ENCODE results near the gene DBNL.

DNA sequence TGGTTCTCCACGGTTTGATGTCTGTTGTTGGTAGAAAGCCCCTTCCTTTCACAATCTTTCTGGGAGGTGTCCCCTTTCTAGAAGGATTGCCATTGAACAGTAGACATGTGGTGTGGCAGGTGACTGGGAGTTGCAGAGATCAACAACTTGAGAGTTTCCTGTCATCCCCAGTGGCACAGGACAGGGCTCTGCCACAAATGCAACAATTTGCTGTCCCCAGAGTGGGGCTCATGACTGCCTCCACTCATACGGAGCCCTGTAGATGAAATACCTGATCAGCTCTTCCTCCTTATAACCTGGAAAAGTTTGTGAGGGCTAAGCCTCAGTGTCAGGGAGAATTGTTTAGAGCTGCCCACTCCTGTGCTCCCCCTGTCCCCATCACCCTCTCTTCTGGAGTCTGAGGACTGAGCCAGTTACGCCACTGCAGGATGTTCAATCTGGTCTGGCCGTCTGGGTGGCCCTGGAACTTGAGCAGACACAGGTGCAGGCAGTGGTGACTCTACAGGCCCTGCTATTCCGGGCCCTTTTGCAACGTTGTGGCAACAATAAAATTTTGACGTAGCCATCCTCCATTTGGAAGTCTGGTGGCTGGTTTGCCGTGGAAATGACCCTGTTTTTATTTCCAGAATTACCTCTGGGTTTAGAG is 6.5 kb downstream of the DBNL start:
- TF ChIP-seq POLR2AphosphoS5 (IDR thresholded peaks at IDR 0.05; ENCODE audit: low read depth, low read length) (no peak), TCF7L2 (IDR thresholded peaks at IDR 0.05; ENCODE audit: low read depth, low read length) (no peak)
- TF ChIP-seq, protein P1, sequence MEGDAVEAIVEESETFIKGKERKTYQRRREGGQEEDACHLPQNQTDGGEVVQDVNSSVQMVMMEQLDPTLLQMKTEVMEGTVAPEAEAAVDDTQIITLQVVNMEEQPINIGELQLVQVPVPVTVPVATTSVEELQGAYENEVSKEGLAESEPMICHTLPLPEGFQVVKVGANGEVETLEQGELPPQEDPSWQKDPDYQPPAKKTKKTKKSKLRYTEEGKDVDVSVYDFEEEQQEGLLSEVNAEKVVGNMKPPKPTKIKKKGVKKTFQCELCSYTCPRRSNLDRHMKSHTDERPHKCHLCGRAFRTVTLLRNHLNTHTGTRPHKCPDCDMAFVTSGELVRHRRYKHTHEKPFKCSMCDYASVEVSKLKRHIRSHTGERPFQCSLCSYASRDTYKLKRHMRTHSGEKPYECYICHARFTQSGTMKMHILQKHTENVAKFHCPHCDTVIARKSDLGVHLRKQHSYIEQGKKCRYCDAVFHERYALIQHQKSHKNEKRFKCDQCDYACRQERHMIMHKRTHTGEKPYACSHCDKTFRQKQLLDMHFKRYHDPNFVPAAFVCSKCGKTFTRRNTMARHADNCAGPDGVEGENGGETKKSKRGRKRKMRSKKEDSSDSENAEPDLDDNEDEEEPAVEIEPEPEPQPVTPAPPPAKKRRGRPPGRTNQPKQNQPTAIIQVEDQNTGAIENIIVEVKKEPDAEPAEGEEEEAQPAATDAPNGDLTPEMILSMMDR (IDR thresholded peaks at IDR 0.05) = no peak
- TF ChIP-seq, protein P2, sequence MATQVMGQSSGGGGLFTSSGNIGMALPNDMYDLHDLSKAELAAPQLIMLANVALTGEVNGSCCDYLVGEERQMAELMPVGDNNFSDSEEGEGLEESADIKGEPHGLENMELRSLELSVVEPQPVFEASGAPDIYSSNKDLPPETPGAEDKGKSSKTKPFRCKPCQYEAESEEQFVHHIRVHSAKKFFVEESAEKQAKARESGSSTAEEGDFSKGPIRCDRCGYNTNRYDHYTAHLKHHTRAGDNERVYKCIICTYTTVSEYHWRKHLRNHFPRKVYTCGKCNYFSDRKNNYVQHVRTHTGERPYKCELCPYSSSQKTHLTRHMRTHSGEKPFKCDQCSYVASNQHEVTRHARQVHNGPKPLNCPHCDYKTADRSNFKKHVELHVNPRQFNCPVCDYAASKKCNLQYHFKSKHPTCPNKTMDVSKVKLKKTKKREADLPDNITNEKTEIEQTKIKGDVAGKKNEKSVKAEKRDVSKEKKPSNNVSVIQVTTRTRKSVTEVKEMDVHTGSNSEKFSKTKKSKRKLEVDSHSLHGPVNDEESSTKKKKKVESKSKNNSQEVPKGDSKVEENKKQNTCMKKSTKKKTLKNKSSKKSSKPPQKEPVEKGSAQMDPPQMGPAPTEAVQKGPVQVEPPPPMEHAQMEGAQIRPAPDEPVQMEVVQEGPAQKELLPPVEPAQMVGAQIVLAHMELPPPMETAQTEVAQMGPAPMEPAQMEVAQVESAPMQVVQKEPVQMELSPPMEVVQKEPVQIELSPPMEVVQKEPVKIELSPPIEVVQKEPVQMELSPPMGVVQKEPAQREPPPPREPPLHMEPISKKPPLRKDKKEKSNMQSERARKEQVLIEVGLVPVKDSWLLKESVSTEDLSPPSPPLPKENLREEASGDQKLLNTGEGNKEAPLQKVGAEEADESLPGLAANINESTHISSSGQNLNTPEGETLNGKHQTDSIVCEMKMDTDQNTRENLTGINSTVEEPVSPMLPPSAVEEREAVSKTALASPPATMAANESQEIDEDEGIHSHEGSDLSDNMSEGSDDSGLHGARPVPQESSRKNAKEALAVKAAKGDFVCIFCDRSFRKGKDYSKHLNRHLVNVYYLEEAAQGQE (IDR thresholded peaks at IDR 0.05; ENCODE audit: insufficient read depth in 1 of 2, low read depth in 2 of 2, low read length in 1 of 2) = no peak
